GM18502 (cell line): ENCODE data around the gene LSM14B.
"Not testable (repeated sequence)": the region's sequence is repeated elsewhere in the genome, so short reads cannot be mapped to it uniquely, and the experiment has no call there.

ENCODE experiments used
- ATAC-seq: cut with Tn5 transposase; IDR thresholded peaks from one replicate; pipeline ENCODE4 v1.9.1; 2021; ENCODE audit warnings: mild to moderate bottlenecking; ENCODE audit not compliant: unreplicated experiment, poor library complexity

Gene LSM14B

GRCh38 chr20:62111148-62111547 is 11.1 kb upstream of the LSM14B start:
- ATAC-seq, result no peak

DNA sequence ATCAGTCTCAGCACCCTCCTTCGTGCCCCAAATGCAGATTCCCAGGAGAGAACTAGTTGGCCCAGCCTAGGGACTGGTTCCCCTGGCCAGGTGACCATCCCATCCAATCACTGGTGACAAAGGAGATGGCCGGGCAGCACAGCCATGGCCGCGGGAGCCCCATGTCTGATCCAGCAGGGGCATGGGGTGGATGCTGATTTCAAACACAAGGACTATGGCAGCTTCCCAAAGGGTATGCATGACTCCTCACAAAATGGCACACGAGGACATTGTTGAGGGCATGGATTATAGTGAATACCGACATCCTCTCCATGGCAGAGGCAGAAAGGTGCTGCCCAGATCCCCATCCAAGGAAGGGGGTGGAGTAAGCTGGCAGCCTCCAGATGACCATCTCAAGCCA is 9.9 kb upstream of the LSM14B start:
- ATAC-seq, result no peak

- ATAC-seq, result no peak
These were observed 7.4 kb upstream of the LSM14B start for GRCh38 chr20:62114894-62115293.

DNA sequence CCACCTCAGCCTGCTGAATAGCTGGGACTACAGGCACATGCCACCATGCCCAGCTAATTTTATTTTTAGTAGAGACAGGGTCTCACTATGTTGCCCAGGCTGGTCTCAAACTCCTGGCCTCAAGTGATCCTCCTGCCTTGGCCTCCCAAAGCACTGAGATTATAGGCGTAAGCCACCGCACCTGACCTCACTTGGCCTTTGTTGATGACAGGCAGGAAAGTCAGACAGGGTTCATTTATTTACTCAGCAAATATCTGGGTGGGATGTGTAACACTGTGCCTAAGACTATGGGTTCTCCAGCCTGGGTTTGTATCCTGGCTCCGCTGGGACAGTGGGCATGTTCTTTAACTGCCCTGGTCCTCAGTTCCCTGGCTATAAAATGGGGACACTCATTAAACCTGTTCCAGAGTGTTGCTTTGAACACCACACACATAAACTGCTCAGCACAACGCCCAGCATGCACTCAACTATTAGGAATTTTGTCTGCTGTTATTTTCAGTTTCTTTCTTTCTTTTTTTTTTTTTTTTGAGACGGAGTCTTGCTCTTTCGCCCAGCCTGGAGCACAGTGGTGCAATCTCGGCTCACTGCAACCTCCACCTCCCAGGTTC is 6.4 kb upstream of the LSM14B start:
- not testable (repeated sequence) for ATAC-seq

DNA sequence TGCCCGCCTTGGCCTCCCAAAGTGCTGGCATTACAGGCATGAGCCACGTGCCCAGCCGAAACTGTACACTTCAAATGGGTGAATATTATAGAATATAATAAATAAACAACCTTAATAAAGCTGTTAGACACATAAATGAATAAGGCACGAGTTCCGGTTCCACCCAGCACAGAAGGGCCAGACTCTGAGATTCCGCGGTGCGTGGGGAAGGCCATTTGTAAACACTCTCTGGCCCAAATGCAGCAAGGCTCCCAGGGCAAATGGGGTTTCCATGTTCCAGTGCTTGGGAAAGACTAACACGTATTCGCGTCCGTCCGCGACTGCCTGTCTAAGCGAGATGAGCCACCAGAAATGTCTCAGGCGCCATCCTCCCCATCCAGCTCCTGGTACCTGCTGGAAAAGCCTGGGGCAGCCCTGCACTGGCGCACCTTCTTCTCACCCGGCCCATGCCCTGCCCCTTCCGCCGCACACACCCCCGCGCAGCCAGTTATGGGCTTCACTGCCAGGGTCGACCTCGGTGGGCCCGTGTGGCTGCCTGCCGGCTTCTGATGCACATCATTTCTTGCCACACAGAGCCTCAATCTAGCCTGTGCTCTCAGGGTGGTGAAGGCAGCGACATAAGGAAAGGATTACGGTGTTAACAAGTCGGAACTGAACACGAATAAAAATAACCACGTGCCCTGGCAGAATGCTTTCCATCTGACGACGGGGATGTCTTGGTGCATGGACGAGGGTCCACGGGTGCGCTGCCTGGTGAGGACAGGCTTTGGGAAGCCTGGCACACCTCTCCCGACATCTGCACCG is 5.5 kb upstream of the LSM14B start:
- ATAC-seq, result no peak

DNA sequence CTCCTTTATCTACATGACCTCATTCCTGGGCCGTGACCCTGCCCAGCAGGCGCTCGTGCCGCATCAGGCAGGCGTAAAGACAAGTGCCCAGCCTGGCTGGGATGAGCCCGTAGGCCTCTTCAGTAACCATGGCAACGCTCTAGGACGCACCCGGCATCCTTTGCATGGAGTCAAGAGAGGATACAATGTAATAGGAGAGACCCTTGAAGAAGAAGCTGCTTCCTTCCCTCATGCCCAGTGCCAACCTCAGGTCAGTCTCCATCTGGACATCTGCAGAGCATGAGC is 5.0 kb upstream of the LSM14B start:
- no peak for ATAC-seq

- ATAC-seq, result no peak
These were observed 4.6 kb upstream of the LSM14B start for GRCh38 chr20:62117658-62118057.

GRCh38 chr20:62118113-62119043 is 3.9 kb upstream of the LSM14B start:
- no peak for ATAC-seq

DNA sequence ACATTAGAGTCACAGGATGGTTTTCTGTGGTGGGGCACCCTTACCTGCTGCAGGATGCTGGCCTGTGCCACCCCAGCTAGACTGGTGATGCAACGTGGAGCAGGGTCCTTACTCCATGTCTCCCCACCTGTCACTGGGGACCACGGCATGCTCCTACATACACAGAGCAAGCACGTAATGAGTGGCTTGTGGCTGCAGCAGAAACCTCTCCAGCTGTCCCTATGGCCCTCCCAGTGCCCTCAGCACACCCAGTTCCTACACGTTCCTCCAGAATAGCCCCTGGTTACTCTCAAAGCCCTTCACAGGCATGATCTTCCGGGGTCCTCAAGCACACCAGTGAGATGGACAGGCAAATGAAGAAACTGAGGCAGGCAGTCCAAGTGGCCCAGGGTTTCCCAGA is 3.2 kb upstream of the LSM14B start:
- ATAC-seq, result no peak

DNA sequence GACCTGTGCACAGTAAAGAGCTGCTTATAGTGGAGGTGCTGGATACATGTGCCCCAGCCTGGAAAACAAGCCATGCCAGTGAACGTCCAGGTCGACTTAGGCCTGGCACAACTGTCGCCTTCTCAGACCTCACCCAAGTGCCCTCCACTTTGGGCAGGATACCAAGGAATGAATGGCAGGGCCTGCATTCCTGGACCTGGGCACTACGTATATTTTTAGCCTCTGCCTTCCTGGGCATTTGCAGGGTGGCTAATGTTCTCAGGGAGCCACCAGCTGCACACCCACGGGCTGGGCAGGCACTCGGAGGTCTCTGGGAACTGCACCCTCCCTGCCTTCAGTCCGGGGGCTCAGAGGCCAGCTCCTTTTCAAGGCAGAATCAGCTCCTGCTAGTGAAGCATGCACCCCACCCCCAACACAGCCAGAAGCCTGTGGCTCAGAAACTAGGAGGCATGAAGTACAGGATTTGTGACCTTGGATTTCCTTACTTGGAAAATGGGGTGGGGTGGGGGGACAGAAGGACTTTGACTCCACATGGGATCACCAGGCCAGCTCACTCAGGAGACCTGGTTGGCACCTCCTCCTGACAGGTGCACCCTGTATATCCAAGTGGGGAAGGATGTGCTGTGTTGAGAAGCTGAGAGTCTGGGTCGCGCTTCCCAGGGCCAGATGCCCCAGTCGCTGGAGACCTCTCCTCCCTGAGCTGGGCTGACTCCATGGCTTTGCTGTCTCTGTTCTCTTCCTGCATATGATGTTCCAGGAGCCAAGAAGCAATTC is 2.5 kb upstream of the LSM14B start:
- no peak for ATAC-seq

- ATAC-seq, result no peak
These were observed 1.9 kb upstream of the LSM14B start for GRCh38 chr20:62120365-62120762.

- ATAC-seq, result peak; percentile 21
These were observed 1.1 kb upstream of the LSM14B start for GRCh38 chr20:62120990-62121775.

DNA sequence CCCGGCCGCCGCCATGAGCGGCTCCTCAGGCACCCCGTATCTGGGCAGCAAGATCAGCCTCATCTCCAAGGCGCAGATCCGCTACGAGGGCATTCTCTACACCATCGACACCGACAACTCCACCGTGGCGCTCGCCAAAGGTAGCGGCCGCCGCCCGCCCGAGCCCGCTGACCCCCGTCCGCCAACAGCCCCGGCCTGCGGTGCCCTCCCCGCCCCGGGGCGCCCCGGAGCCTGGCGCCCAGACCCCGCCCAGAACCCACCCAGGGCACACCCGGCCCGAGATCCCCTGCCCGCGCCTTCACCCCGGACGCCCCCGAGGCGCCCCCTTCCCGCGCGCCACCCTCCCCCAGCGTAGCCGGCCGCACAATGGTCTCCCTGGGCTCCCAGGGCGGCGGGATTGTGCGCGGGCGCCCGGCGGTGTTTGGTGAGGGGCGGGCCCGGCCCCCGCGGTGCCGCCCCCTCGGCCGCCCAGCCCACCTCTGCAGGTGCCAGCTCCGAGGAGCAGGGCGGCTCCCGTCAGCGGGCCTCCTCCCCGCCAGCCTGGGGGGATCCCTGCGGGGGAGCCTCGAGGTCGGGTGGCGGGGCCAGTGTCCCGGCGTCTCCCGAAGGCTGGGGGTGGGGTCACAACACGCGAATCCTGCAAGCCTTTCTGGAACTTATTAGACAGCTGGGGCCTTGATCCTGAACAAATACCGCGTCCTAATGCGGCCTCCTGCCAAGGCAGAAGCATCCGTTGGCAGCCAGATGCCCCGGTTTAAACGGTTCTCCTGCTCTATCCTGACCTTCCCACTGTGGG is 577 bp downstream of the LSM14B start:
- ATAC-seq, result peak; percentile 20

- no peak for ATAC-seq
These were observed 1.3 kb downstream of the LSM14B start for GRCh38 chr20:62123450-62124118.

DNA sequence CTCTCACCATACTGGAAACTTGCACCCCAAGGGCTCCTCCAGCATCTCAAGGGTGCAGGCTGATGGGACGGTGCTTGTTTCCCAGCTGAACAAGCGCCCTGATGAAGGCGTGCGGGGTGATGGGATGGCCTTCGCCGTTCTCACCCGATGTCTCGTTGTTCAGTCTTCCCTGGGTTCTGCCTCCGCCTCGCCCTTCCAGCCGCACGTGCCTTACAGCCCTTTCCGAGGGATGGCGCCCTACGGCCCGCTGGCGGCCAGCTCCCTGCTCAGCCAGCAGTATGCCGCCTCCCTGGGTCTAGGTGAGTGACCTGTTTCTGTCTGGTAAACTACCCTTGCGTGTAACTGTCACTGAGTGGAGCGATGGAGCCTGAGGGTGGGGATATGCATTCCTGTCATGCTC is 3.9 kb downstream of the LSM14B start:
- ATAC-seq, result no peak

- ATAC-seq, result no peak
These were observed 5.5 kb downstream of the LSM14B start for GRCh38 chr20:62127799-62128198.

GRCh38 chr20:62128502-62128901 is 6.2 kb downstream of the LSM14B start:
- no peak for ATAC-seq

- no peak for ATAC-seq
These were observed 7.7 kb downstream of the LSM14B start for GRCh38 chr20:62129731-62130531.
